ENCODE measurements around the gene SLC27A2. TPM values are rescaled to one million over a fixed set of nuclear protein-coding genes. Genes with fewer than 3 reads are reported as not detected.

SLC27A2 gene
- total RNA-seq, 1 donor from 2014 or later, result 0.96 TPM

GRCh38 chr15:50218291-50218690, 36.3 kb downstream of the SLC27A2 start:
- TF ChIP-seq CTCF (IDR thresholded peaks at IDR 0.05), result no peak
- H3K4me3 ChIP-seq, result no peak overlapping the region
- no peaks in the 10 kb centered on the region for H3K27me3 ChIP-seq
- no peaks in the 10 kb centered on the region for H3K36me3 ChIP-seq
- H3K9me3 ChIP-seq, result no peaks in the 10 kb centered on the region
- ATAC-seq (no peak), DNase-seq (no peak)
- H3K27ac ChIP-seq, result no peak overlapping the region
- H3K4me1 ChIP-seq, result no peaks in the 10 kb centered on the region
- intact Hi-C loops (cut with DNase I), result no loop called here

- Histone ChIP-seq H3K27ac (no peak overlapping the region), H3K4me1 (no peaks in the 10 kb centered on the region), H3K27me3 (no peaks in the 10 kb centered on the region), H3K36me3 (no peaks in the 10 kb centered on the region), H3K4me3 (no peak overlapping the region), H3K9me3 (no peaks in the 10 kb centered on the region)
- TF ChIP-seq CTCF (IDR thresholded peaks at IDR 0.05), result no peak
- no peak for DNase-seq
- intact Hi-C loops (cut with DNase I), result no loop called here
- ATAC-seq, result no peak
Observed at GRCh38 chr15:50218691-50219090, 36.7 kb downstream of the SLC27A2 start.

- Histone ChIP-seq H3K9me3 (no peaks in the 10 kb centered on the region), H3K36me3 (no peaks in the 10 kb centered on the region), H3K27ac (no peak overlapping the region), H3K27me3 (no peaks in the 10 kb centered on the region), H3K4me1 (no peaks in the 10 kb centered on the region), H3K4me3 (no peak overlapping the region)
- ATAC-seq, result no peak
- intact Hi-C loops (cut with DNase I), result no loop called here
- TF ChIP-seq CTCF (IDR thresholded peaks at IDR 0.05), result no peak
- no peak for DNase-seq
Observed at GRCh38 chr15:50219820-50220219, 37.8 kb downstream of the SLC27A2 start.

- H3K4me3 ChIP-seq, result no peak overlapping the region
- DNase-seq (no peak), ATAC-seq (no peak)
- no peaks in the 10 kb centered on the region for H3K27me3 ChIP-seq
- H3K27ac ChIP-seq, result no peak overlapping the region
- intact Hi-C loops (cut with DNase I), result no loop called here
- H3K36me3 ChIP-seq, result no peaks in the 10 kb centered on the region
- H3K9me3 ChIP-seq, result no peaks in the 10 kb centered on the region
- TF ChIP-seq CTCF (IDR thresholded peaks at IDR 0.05), result no peak
- no peaks in the 10 kb centered on the region for H3K4me1 ChIP-seq
Observed at GRCh38 chr15:50222181-50222580, 40.2 kb downstream of the SLC27A2 start.

GRCh38 chr15:50224606-50225005, 42.6 kb downstream of the SLC27A2 start:
- H3K27ac ChIP-seq, result no peak overlapping the region
- H3K4me1 ChIP-seq, result no peaks in the 10 kb centered on the region
- intact Hi-C loops (cut with DNase I), result no loop called here
- ATAC-seq (no peak), DNase-seq (no peak)
- H3K36me3 ChIP-seq, result no peaks in the 10 kb centered on the region
- TF ChIP-seq CTCF (IDR thresholded peaks at IDR 0.05), result no peak
- no peaks in the 10 kb centered on the region for H3K27me3 ChIP-seq
- H3K4me3 ChIP-seq, result no peak overlapping the region
- H3K9me3 ChIP-seq, result no peaks in the 10 kb centered on the region

GRCh38 chr15:50225057-50225456, 43.1 kb downstream of the SLC27A2 start:
- H3K27ac ChIP-seq, result no peak overlapping the region
- H3K36me3 ChIP-seq, result no peaks in the 10 kb centered on the region
- no peaks in the 10 kb centered on the region for H3K27me3 ChIP-seq
- intact Hi-C loops (cut with DNase I), result no loop called here
- H3K4me3 ChIP-seq, result no peak overlapping the region
- TF ChIP-seq CTCF (IDR thresholded peaks at IDR 0.05), result no peak
- H3K9me3 ChIP-seq, result no peaks in the 10 kb centered on the region
- H3K4me1 ChIP-seq, result no peaks in the 10 kb centered on the region
- DNase-seq, result no peak
- no peak for ATAC-seq

Measured in upper lobe of right lung (tissue), 1 donor.